HG02970 (cell line): ENCODE data around the gene IRF6.

Source experiments
- ATAC-seq: cut with Tn5 transposase; IDR thresholded peaks from one replicate; pipeline ENCODE4 v1.9.1; 2021; ENCODE audit warnings: mild to moderate bottlenecking, moderate library complexity, moderate number of reproducible peaks; ENCODE audit not compliant: unreplicated experiment, low FRiP score

IRF6 gene

DNA sequence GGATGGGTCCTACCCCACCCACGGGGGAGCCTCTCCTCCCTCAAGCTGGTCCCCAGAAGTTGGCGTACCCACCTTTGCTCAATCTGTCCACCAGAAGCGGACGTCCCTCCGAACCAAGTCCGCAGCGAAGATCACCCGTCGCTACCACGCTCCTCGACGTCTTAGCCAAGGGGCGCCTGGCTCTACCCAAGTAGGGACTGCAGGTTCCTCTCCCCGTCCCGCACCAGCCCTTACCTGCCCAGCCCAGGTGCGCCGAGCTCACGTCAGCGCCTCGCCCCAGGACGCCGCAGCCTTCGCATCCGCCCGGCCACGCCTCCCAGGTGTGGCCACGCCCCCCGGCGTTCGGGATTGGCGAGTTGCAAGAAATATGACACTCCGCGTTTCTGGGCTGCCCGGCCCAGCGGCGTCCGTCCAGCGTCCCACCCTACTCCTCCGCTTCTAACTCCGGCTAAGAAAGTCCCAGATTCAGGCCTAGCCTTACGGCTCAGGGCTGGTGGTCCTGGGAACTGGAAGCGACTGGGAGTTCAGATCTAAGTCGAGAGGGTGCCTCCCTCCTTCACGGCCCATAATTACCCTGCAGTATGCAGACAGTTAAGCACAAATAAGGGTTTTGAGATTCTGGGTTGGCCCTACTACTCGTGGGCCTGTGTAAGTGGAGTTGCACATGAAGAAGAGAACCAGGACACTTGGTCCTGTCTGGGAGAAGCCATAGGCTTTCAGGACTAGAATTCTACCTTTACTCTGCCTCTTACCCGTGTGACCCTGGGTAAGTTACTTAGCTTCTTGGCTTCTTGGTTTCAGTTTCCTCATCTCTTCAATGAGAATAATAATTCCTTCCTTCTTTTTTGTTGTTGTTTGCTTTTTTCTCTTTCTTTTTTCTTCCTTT, at the start of gene IRF6:
Gene IRF6 (minus strand): TSS at position 268 of the 886 bp plus-strand sequence. CDS start 4,729 bp downstream, outside the sequence.
- ATAC-seq, result peak; percentile 87

DNA sequence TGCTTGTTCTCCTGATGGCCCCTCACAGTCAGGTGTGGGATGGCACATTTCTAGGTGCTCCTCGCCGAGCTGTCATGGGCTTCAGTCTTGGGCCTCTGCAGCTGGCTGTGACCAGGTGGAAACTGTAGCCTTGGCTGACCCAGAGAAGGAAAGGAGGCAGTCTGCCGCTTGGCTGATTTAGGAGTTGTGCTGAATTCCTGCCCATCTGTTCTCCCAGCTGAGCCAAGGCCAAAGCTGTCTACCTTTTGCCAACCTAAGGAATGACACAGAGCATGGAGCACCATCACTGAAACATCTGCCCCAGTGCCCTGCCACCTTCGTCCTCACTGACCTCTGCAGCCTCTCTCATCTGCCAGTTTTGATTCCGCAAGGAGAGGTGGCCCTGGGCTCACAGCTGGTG, 49.7 kb upstream of the IRF6 start:
- ATAC-seq, result no peak

DNA sequence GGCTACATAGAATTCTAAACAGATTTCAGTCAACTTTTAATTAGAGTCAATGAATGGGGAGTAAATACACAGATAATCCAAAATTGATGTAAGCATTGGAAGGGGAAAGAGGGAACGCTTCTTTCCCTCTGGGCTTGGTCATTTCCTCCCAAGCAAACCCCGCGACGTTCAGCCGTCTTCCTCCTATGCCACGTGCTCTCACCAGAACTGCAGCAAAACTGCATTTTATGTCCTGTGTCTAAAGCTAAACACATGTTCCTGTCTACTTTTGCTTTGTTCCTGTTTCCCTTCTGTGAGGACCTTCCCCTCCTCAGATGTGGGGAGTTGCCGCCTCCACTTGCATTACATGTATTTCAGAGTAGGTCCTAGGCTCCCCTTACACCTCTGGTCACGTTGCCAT, 49.1 kb upstream of the IRF6 start:
- no peak for ATAC-seq

DNA sequence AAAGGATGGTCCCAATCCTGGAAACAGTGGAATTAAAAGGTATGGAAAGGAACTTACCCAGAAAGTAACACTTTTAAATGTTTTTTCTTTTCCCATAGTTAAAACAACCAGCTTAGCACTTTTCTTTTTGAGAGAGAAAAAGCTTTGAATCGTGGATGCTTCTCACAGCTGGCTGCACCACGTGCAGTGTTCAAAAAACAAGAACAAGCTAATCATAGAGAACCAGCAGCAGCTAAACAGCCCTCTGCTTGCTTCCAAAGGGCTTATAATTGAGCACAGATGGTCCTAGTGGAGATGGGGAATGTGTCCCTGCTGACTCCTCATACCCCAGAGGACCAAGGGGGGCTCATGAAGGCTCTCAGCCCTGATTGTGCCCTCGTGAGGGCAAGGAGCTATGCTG, 48.3 kb upstream of the IRF6 start:
- no peak for ATAC-seq

DNA sequence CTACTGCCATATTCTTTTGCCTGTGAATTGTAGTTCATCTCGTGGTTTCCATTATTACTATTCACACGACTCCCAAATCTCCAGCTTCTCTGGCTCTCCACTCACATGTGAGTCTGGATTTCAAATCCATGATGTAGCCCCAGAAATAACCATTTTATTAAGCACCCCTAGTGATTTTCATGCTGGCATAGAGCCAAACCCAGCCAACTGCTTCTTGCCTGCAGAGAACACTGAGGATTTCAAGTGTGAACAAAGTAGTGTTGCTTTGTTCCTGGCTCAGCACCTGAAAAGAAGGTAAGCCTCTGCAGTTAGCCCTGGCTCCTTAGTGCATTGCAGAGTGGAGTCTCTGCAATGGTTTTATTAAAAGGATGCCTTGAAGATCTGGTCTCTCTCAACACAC, 47.7 kb upstream of the IRF6 start:
- ATAC-seq, result no peak

DNA sequence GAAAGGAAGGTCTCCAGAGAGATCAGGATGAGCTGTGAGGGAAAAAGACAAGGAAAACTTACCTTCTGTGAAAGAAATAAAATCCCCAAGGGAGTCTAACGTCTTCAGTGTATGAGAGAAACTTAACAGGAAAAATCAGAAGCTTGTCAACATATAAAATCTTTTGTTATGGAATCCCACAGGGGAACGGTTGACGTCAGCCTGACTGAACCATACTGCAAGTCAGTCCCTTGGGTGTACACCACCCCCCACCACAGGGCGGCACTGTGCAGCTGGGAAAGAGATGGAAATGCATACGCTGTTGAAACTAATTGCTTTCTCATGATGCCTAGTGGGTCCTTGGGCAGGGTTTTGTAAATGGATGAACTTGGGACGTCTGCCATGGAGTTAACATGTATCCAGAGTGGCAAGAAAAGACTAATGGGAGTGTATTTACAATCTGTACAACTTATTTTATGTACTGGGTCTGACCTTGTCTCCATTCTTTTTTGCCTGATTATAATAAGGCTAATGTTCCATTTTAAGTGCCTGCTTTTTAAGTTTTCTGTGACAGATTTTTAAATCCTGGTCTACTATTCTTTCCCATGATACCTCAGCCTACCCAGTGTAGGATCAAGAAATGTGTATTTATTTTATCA, 44.5 kb upstream of the IRF6 start:
- ATAC-seq, result no peak

DNA sequence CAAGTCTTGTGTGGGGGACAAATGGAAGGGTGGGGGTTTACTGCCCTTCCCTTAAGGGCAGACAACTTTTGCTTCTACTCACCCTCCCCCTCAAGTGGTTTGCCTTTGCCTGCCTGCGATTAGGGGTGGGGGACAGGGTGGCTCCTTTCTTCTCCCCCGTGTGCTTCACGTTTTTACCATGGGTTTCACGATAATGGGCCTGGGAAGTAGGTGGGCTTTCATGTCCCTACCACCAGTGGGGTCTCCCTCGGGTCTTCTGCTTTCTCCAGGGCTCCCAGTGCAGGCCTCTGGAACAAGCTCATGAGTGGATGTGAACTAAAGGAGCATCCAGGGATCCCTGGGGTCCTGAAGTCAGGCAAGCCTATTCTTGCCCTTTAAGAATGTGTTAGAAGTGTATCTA, 43.4 kb upstream of the IRF6 start:
- no peak for ATAC-seq

DNA sequence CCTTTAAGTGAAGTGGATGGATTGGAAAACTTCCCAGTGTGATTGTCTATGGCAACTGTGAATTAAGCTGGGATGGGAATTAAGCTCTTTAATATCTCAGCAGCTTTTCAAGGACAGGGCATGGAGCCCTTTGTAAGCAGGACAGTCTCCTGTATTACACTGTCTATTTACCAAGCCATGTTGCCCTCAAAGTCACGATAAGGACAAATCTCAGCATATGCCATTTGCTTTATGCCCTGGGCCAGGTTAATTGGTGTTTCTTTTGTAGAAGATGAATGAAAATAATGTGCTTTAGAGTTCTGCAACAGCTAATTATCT, 39.4 kb upstream of the IRF6 start:
- ATAC-seq, result no peak

DNA sequence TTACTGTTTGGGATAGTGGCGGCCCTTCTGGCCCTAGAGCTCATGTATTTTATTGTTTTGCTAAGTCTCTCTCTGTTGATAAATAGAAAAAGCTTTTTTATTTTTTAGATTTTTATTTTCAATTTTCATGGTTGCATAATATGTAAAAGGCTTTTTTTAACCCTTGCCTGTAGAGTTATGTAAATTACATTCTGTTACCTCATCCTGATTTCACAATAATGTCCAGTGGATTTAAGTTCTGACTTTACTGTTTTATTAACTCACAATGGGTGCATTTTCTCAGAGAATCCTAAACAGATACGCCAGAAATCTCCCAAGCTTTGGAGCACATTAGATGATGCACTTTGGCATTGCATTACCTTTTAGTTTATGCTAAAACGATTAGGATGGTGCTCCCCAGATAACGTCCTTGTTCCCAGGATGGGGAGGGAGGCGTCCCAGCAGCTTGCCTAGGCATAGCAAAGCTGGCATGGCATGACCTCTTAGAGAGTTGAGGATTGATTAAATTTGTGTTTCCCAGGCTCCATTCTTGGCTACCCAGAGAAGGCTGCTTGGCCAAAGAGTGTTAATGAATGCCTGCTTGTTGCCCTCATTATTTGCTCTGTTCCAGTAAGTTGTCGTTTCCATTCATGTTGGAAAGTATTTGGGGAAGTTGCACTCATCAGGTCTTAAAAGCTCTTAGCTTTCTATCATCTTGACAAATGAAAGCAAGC, 38.9 kb upstream of the IRF6 start:
- ATAC-seq, result no peak

DNA sequence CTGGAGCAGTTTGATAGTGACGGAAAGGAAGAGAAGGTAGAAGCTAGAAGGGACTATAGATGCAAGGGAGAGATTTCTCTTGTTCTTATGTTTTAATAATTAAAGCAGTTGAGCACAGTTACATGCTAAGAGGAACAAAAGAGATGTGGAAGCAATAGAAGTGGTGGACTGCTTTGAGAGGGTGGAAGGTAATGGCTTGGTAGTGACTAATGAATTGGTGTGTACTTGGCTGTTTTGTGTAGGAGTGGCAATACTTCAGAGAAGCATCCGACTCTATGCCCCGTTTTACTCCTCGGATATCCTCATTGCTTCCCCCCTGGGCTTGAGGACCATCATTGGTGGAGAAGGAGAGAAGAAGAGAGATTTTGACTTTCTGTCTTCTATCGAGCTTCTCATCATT, 34.7 kb upstream of the IRF6 start:
- no peak for ATAC-seq

DNA sequence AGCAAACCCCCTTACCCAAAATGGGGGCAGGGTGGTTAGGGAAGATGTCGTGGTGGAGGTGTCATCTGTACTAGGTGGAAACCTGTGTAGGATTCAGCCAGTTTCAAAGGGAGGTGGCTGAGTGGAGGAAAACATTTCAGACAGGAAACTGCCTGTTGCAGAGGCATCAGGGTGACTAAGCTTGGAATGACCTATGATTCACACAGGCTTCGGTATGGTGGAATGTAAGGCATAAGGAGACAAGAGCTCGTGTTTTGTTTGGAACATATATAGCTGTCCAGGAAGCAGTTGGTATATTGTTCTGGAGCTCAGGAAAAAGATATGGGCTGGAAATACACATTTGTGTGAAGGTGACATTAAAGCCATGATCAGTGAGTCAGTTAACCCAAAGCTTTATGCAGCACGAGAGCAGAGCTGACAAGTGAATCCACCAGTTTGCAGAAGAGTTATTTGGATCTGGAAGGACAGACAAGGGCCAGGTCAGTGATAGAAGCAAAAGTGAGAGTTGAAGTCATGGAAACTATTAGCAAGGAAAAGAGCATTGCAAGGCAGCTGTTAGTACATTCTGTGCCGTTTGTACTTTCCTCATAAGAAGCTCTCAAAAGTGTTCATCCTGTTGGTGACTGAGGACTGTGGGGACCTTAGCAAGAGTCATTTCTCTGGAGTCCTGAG, 34.1 kb upstream of the IRF6 start:
- no peak for ATAC-seq

DNA sequence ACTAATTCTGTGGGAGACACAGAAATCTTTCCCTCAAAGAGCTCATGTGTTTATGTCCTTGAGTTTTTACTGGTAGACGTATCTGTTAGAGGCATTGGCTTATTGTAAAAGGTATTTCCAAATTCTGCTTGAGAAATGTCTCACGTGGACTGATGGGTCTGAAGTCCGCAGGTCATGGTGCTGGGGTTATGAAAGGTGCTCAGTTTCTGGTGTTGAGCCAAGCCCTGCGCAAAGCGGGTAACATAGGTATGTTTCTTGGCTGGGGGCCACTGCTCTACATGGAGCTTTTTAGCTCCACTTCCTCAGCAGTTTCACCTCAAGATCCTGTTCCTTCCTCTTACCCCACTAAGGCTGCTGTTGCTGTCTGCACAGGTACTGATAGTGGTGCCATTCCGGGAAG, 32.6 kb upstream of the IRF6 start:
- no peak for ATAC-seq

DNA sequence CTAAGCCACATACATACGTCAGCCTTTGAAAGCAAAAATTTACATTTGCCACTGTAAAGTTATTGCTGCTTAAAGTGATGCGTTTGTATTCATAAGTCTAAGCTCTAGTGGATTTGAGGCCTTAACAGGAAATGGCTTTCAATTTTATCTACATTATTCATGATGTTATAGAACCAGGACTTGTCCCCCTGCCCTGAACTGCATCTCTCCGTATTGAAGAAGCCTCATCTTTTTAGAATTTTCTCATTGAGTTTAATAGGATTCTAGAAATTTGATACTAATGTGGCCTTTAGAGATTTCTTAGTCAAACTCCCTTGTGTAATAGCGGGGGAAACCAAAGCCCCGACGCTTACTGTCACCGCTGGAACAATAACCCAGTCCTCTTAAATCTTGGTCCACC, 31.7 kb upstream of the IRF6 start:
- ATAC-seq, result no peak

DNA sequence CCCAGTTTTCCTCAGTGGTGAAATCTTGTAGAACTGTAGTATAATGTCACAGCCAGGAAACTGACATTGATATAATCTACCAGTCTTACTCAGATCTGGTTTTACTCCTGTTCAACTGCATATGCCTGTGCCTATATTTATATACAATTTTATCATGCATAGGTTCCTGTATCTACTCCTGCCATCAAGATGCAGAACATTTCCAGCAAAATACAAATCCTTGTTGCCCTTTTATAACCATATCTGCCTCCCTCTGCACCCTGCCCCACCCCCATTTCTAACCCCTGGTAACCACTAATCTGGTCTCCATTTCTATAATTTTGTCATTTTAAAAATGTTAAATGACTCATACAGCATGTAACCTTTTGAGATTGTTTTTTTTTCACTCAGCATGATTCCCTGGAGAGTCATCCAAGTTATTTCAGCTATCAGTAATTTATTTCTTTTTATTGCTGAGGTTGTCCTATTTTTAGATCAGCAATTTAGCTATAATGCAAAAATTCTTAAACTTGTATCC, 29.9 kb upstream of the IRF6 start:
- no peak for ATAC-seq

DNA sequence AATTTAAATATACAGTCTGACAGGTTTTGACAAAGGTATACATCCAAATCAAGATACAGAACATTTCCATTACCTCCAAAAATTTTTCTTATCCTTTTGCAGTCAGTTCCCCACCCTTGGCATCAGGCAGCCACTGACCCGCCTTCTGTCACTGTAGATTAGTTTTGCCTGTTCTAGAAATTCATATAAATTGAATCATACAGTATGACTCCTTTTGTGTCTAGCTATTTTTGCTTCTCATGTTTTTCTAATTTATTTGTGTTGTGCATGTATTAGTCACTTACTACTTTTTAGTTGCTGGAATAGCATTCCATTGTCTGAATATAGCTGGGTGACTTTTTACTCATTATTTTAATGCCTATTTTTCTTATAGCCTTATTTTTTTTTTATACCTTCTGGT, 25.7 kb upstream of the IRF6 start:
- ATAC-seq, result no peak

DNA sequence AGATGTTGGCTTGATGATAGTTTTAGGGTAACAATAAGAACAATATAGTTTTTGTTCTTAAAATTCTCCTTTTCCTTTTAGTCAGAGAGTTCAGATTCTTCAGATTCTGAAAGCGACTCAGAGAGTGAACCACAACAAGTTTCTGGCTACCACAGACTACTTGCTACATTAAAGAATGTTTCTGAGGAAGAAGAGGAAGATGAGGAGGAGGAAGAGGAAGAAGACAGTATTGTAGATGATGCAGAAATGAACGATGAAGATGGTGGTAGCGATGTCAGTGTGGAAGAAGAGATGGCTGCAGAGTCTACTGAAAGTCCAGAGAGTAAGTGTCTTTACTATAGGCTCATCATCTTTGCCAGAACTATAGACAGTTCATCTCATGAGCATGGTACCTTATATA, 24.8 kb upstream of the IRF6 start:
- no peak for ATAC-seq

DNA sequence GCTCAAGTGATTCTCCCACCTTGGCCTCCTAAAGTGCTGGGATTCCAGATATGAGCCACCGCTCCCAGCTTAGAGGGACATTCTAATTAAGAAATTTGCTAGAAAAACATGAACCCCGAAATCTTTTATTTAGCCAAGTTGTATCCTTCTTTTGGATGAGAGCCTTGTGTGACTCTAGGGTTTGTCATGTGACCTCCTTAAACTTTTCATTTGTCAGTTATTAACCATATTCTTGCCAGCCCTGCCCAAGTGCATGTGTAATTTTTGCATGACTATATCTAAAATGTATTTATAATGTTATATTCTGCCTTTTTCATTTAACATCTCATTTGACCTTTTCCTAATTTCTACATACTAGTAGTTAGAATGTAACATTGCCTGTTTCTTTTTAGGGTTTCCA, 23.8 kb upstream of the IRF6 start:
- no peak for ATAC-seq

DNA sequence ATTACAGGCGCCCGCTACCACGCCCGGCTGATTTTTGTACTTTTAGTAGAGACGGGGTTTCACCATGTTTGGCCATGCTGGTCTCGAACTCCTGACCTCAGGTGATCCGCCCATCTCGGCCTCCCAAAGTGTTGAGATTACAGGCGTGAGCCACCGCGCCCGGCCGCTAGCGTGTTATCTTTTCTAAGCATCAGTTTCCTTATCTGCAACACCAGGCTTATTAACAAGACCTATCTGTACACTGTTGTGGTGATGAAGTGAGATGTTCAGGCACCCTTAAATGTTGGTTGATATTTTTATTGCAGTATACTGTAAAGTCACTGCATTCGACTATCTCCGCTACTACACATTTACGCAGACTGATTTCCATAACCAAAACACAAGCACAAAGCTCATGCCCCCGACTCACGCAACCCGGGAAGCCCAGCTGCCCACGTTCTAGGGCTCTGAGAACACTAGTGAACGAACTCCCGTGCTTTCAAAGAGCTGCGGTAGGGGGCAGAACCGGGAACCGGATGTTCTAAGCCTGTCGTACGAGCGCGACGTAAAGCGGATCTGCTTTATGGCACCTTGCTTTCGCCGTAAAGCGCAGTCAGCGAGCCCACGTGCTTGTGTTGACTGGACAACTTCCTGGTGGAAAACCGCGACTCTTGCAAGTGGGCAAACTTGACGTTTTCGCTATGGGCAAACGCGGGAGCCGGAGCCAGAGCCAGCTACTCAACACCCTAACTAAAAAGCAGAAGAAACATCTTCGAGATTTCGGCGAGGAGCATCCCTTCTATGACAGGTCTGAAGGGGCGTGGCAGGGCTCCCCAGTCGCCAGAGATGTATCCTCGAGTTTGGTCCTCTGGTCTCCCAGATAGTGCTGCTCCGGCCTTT, 21.7 kb upstream of the IRF6 start, which contains the start of gene UTP25:
Gene UTP25 (plus strand): TSS at position 589 of the 879 bp plus-strand sequence. CDS start 92 bp downstream, at position 681.
- ATAC-seq, result peak; percentile 94

DNA sequence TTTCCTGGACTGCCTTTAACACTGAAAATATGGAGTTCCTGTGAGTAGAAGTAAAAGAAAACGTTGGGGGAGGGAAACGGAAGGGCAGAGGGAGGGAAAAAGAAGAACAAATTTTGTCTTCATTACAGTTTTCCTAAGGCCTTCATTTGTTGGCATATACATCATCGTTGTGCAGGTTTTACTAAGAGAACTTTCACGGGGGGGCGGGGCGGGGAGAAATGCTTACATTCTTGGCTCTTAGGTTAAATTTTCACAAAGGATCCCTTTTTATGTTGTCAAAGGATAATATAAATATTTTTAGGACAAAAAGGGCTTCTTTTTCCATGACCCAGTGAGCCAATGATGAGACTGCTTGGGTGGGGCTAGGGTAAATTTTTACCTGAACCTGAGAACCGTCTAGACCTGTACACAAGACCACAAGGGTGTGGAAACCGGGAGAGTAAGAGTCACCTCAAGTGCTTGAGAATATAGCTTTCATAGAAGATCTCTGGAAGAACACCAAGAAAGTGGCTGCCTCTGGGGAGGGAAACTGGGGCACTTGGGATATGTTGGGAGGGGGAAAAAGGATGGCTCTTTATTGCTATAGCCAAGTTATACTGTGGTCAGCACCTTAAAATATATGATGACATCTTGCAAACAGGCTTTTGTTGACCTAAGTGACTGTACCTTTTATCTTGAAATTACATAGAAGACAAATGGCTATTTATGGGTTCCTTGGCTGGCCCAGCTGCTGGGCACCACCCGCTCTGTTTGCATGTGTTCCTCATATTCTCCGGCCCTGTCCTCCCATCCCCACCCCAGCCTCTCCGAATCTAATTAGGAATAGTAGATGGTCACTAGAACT, 19.9 kb upstream of the IRF6 start:
- no peak for ATAC-seq
